Breast epithelium (tissue), 3 donors: Measurements from ENCODE around the gene GLIS1.

ENCODE experiments used
- CTCF ChIP-seq, 3 donors: fragments of 450-650 bp; IDR thresholded peaks; one replicate each; pipeline ENCODE4 v1.5.1; 2016 to 2017; ENCODE audit warnings: antibody characterized with exemption in 3 of 3, mild to moderate bottlenecking in 3 of 3, moderate library complexity in 3 of 3
- POLR2A ChIP-seq: fragments of 450-650 bp; IDR thresholded peaks from one replicate; pipeline ENCODE4 v1.6.1; 2016; ENCODE audit warnings: antibody characterized with exemption, mild to moderate bottlenecking, moderate library complexity
- POLR2AphosphoS5 ChIP-seq, 3 donors: sonication (generic); formaldehyde crosslinking; IDR thresholded peaks; one replicate each; pipeline ENCODE4 v1.6.1; 2017; ENCODE audit warnings: antibody characterized with exemption in 3 of 3

GRCh38 chr1:53654216-53655210, 84.5 kb downstream of the GLIS1 start:
- no peak for TF ChIP-seq CTCF (IDR thresholded peaks at IDR 0.05)
- no peak for TF ChIP-seq POLR2A
- no peak for TF ChIP-seq POLR2AphosphoS5 (IDR thresholded peaks at IDR 0.05)
